Adipocyte (in vitro differentiated cells): Measurements from ENCODE around the gene CORO6.

Experiments
- DNase-seq: peaks from one replicate; pipeline ENCODE4 v3.0.0-alpha.2; 2015; ENCODE audit warnings: low read depth
- H3K27me3 ChIP-seq: replicated peaks from 2 replicates; pipeline ENCODE4 v1.7.0; 2013; ENCODE audit warnings: mild to moderate bottlenecking, low read length, moderate library complexity; ENCODE audit not compliant: control insufficient read depth, insufficient read depth
- H3K36me3 ChIP-seq: 2 replicates; pipeline ENCODE4 v1.7.0; 2013; ENCODE audit warnings: low read length, mild to moderate bottlenecking, moderate library complexity; ENCODE audit not compliant: control insufficient read depth, insufficient read depth, severe bottlenecking
- H3K4me1 ChIP-seq: 2 replicates; pipeline ENCODE4 v1.7.0; 2013; ENCODE audit warnings: mild to moderate bottlenecking, low read length, moderate library complexity; ENCODE audit not compliant: control insufficient read depth, insufficient read depth
- H3K4me3 ChIP-seq: 2 replicates; pipeline ENCODE4 v1.7.0; 2013; ENCODE audit warnings: mild to moderate bottlenecking, low read length, moderate library complexity
- H3K9ac ChIP-seq: 2 replicates; pipeline ENCODE4 v1.7.0; 2013; ENCODE audit warnings: mild to moderate bottlenecking, low read length, moderate library complexity
- H3K9me3 ChIP-seq: 2 replicates; pipeline ENCODE4 v1.7.0; 2013; ENCODE audit warnings: mild to moderate bottlenecking, low read length, moderate library complexity; ENCODE audit not compliant: control insufficient read depth

The CORO6 gene

DNA sequence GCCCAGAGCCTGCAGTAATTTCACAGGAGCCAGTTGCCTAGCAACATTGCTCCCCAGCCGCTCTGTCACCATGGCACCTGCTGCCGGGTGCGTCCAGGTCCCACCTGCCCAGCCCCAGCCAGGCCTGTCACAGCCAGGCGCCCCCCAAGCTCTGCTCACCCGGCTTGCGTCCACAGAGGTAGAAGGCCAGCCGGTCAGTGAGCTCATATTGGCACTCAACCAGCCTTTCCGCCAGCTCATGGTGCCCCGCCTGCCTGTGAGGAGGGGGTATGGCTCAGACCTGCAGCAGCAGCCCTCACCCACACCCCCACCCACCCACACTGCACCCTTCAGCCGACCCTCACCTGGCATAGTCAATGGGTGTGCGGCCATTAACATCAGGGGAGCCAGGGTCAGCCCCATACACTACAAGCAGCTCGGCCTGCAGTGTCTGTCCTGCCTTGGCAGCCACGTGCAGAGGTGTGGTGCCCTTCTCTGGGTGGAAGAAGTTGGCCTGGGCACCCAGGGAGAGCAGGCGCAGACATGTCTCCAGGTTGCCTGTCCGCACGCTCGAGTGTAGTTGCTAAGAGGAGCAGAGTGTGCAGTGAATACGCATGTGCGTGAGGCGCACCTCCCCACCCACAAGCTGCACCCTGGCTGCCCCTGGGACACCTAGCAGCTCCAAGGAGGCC, 41.0 kb downstream of the CORO6 start:
- Histone ChIP-seq H3K36me3 (peaks cover 31% of the 10 kb centered on the region), H3K27me3 (no peaks in the 10 kb centered on the region), H3K9ac (no peak overlapping the region), H3K4me1 (no peaks in the 10 kb centered on the region), H3K9me3 (no peaks in the 10 kb centered on the region), H3K4me3 (no peak overlapping the region)
- DNase-seq: no peak

DNA sequence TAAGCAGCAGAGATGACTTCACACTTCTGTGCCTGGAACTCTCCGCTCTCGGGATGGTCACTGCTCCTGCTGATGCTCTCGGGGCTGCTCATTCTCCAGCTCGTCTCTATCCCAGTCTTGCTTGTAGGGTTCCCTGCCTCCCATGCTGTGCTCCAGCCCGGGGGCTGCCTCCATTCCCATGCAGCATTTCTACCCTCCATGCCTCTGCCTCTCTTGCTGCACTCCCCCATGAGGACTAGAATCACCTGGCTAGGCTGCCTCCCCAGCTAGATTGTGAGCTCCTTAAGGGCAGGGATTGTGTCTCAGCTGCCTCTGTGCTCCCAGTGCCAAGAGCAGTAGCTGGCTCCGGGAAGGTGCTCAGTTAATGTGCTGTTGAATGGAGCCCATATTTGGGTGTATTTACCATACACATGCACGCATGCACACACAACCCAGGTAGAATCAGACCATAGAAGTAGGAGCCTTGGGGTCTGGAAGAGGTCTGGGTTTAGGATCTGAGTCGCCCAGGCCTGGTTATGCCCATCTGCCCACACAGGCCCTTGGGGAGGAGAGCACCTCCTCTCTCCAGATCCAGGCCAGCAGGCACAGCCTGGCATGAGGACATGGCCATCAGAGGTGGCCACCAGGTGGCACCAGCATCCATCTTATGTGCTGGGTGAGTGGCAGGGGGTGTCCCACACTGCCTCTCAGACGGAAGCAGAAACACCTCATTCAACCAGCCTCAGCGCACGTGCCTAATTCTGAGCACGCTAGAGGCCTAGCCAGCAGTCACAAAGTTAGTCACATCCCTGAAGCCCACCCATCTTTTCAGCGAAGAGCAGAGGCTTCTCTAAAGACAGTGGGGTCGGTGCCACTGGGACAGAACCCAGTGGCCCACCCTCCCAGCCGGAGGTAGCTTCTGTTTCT, 42.6 kb downstream of the CORO6 start:
- H3K9me3 ChIP-seq: no peaks in the 10 kb centered on the region
- H3K27me3 ChIP-seq: no peaks in the 10 kb centered on the region
- H3K4me1 ChIP-seq: no peaks in the 10 kb centered on the region
- peak; percentile 88 for DNase-seq
- peaks cover 47% of the 10 kb centered on the region for H3K36me3 ChIP-seq
- no peak overlapping the region for H3K4me3 ChIP-seq
- H3K9ac ChIP-seq: no peak overlapping the region

DNA sequence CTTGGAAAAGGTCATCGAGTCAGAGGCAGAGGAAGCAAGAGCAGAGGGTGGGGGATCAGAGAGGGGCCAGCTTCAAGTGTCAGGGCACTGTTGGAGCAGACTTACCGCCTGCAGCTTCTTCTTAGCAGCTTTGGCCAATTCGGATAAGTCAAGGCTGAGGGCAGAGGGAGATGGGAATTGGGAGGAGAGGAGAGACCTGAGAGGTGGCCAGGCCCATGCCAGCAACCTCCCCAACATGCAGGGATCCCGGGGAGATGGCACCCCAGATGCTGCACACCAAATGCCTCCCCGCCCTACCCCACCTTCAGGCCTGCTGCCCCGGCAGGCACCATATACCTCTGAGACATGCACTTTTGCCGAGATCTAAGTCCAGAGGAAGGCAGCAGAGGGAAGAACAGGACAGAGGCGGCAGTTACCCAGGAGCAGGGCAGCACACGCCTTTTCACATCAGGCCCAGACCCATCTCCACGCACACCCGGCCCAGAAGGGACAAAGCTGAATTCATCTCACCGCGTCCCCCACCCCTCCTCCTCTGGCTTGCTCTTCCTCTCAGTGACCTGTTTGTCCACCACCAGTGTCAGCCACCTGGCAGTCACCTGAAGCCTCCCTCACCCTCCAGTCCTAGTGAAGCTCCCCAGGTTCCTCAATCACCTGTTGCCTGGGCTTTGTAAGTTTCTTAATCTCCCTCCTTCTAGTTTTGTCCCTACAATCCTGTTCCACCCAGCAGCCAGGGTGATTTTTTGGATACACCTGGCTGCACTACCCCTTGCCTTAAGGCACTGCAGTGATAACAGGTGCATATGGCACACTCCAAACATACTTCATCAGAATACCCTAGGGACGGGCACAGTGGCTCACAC, 43.9 kb downstream of the CORO6 start:
- no peak overlapping the region for H3K9ac ChIP-seq
- H3K27me3 ChIP-seq: no peaks in the 10 kb centered on the region
- peaks cover 60% of the 10 kb centered on the region for H3K36me3 ChIP-seq
- H3K4me1 ChIP-seq: no peaks in the 10 kb centered on the region
- DNase-seq: no peak
- H3K9me3 ChIP-seq: no peaks in the 10 kb centered on the region
- H3K4me3 ChIP-seq: no peak overlapping the region

- Histone ChIP-seq H3K4me3 (no peak overlapping the region), H3K36me3 (peaks cover 64% of the 10 kb centered on the region), H3K9me3 (no peaks in the 10 kb centered on the region), H3K4me1 (no peaks in the 10 kb centered on the region), H3K9ac (no peak overlapping the region), H3K27me3 (no peaks in the 10 kb centered on the region)
- DNase-seq: no peak
These were observed 45.1 kb downstream of the CORO6 start for GRCh38 chr17:29577385-29578211.

DNA sequence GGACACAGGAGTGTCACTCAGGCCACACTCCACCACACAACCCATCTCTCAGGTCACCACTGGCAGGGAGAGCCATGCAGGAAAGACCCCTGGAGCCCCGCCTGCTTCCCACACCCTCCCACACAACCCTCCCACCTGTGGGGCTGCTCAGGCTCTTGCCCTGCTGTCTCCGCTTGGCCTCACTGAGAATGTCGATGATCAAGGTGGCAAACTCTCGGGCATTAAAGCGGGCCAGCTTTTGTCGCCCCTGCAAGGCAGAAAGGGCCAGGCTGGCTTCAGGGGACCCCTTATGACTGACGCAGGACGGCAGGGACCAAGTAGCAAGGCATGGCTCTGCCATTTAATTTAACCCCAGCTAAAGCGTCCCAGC, 45.7 kb downstream of the CORO6 start:
- Histone ChIP-seq H3K4me1 (peaks cover 5% of the 10 kb centered on the region), H3K4me3 (no peak overlapping the region), H3K27me3 (no peaks in the 10 kb centered on the region), H3K36me3 (peaks cover 58% of the 10 kb centered on the region), H3K9ac (no peak overlapping the region), H3K9me3 (no peaks in the 10 kb centered on the region)
- no peak for DNase-seq

DNA sequence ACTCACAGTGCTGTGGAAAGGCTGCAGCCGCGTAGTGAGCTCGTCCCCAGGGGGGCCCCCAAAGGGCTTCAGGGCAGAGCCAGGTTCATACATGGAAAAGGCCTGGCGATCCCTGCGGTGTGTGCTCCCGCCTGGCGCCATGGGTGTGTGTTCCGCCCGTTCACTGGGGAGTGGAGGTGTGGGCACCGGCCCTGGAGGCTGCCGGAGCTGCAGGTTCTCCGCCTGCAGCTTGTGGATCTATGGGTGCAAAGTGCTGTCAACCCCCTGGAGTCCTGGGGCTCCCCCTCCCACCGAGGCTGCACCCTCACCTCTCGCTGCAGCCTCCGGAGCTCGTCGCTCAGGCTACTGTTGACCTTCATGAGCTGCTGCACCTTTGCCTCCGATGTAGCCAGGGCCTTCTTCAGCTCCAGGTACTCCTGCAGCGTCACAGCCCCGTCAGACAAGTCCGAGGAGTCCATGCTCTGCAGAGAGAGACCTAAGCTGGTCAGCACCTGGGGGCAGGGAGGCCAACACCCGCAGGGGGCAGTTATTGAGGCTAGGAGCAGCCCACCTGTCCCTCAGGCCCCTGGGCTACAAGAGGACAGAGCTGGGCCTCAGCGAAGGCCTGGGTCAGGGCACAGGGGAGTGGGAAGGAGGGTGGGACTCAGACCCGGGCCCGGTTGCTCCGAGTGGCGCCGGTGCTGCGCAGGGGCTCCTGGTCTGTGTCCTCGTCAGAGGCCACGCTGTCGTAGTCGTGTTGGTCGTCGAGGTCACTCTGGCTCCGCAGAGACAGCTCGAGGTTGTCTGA, 46.3 kb downstream of the CORO6 start:
- H3K36me3 ChIP-seq: peaks cover 58% of the 10 kb centered on the region
- no peak for DNase-seq

GRCh38 chr17:29575511-29576213, 47.0 kb downstream of the CORO6 start:
- Histone ChIP-seq H3K27me3 (no peaks in the 10 kb centered on the region), H3K4me1 (peaks cover 17% of the 10 kb centered on the region), H3K9me3 (no peaks in the 10 kb centered on the region), H3K36me3 (peaks cover 61% of the 10 kb centered on the region), H3K9ac (no peak overlapping the region), H3K4me3 (no peak overlapping the region)
- no peak for DNase-seq

More for the DNA sequence above, 46.3 kb downstream of the CORO6 start:
- Histone ChIP-seq H3K27me3 (no peaks in the 10 kb centered on the region), H3K4me1 (peaks cover 10% of the 10 kb centered on the region), H3K9ac (no peak overlapping the region), H3K9me3 (no peaks in the 10 kb centered on the region), H3K4me3 (no peak overlapping the region)

- Histone ChIP-seq H3K4me1 (peaks cover 20% of the 10 kb centered on the region), H3K9me3 (no peaks in the 10 kb centered on the region), H3K4me3 (no peak overlapping the region), H3K27me3 (no peaks in the 10 kb centered on the region), H3K9ac (no peak overlapping the region), H3K36me3 (peaks cover 62% of the 10 kb centered on the region)
- DNase-seq: no peak
These were observed 47.8 kb downstream of the CORO6 start for GRCh38 chr17:29574732-29575510.

GRCh38 chr17:29573871-29574731, 48.6 kb downstream of the CORO6 start:
- DNase-seq: no peak
- Histone ChIP-seq H3K4me3 (no peak overlapping the region), H3K36me3 (peaks cover 68% of the 10 kb centered on the region)

More at GRCh38 chr17:29573871-29574731, 48.6 kb downstream of the CORO6 start:
- H3K27me3 ChIP-seq: no peaks in the 10 kb centered on the region
- H3K4me1 ChIP-seq: peaks cover 28% of the 10 kb centered on the region
- no peaks in the 10 kb centered on the region for H3K9me3 ChIP-seq
- H3K9ac ChIP-seq: no peak overlapping the region
